Gastrocnemius medialis (tissue), 4 donors: Measurements from ENCODE around the gene LNX1. TPM values are rescaled to one million over a fixed set of nuclear protein-coding genes. Genes with fewer than 3 reads are reported as not detected.
A peak's percentile ranks its signal among the peaks of the same experiment; 100 is the strongest.

ENCODE experiments used
- ATAC-seq, 2 donors: fragments of 150-250 bp; one replicate each; pipeline ENCODE4 v1.9.1; 2016
- DNase-seq, 2 donors: peaks; one replicate each; pipeline ENCODE4 v3.0.0-alpha.2; 2019
- H3K27ac ChIP-seq, 4 donors: fragments of 200-600 bp; sonication (generic); 1 replicate in 1 of 4; 2 replicates in 3 of 4; pipeline ENCODE4 v1.5.1; 2016 to 2018; ENCODE audit warnings: mild to moderate bottlenecking in 2 of 4, moderate library complexity in 1 of 4
- H3K27me3 ChIP-seq, 3 donors: fragments of 200-600 bp; sonication (generic) in 2 of 3; 1 replicate in 1 of 3; 2 replicates in 2 of 3; pipeline versions ENCODE4 v1.5.1 to v1.6.0; 2016 to 2019; ENCODE audit warnings: mild to moderate bottlenecking in 1 of 3, moderate library complexity in 1 of 3
- H3K36me3 ChIP-seq, 2 donors: fragments of 200-600 bp; sonication (generic) in 1 of 2; one replicate each; pipeline ENCODE4 v1.5.1; 2017 to 2018
- H3K4me1 ChIP-seq, 2 donors: fragments of 200-600 bp; sonication (generic) in 1 of 2; one replicate each; pipeline ENCODE4 v1.5.1; 2016 to 2017; ENCODE audit warnings: mild to moderate bottlenecking in 2 of 2
- H3K4me3 ChIP-seq, 4 donors: fragments of 200-600 bp; sonication (generic) in 3 of 4; 1 replicate in 1 of 4; 2 replicates in 3 of 4; pipeline ENCODE4 v1.5.1; 2016 to 2019; ENCODE audit warnings: mild to moderate bottlenecking in 2 of 4
- H3K9me3 ChIP-seq, 3 donors: fragments of 200-600 bp; sonication (generic) in 2 of 3; 1 replicate in 1 of 3; 2 replicates in 2 of 3; pipeline ENCODE4 v1.5.1; 2016 to 2019
- POLR2A ChIP-seq, 2 donors: fragments of 450-650 bp; IDR thresholded peaks; one replicate each; pipeline ENCODE4 v1.6.1; 2017; ENCODE audit warnings: antibody characterized with exemption in 2 of 2, mild to moderate bottlenecking in 2 of 2, moderate library complexity in 2 of 2
- in situ Hi-C, 4 donors: fragments of 200-750 bp; cut with MboI; loops; one replicate each; pipeline versions ENCODE4 v1.15.0 to v1.8.0; 2017; ENCODE audit warnings: low sequenced_read_pairs in 4 of 4
- intact Hi-C: fragments of 100-400 bp; cut with DNase I; formaldehyde crosslinking; loops from one replicate; pipeline ENCODE4 v1.15.1; 2023; ENCODE audit warnings: low total_unique reads
- total RNA-seq, 4 donors: library from RNA; depleted of rRNA; stranded (reverse); fragments of >200 nt; gene quantifications; one replicate each; pipeline versions ENCODE4 v1.1.0 to v1.2.3, GENCODE V29; 2016
- TF ChIP-seq, protein P1 (sequence below), 5 experiments: fragments of 450-650 bp in 3 of 5; fragments of 200-600 bp in 2 of 5; sonication (generic) in 2 of 5; IDR thresholded peaks in 4 of 5; conservative IDR thresholded peaks in 1 of 5; 1 replicate in 4 of 5; 2 replicates in 1 of 5; pipeline ENCODE4 v1.5.1; 2016 to 2019; ENCODE audit warnings: antibody characterized with exemption in 5 of 5, mild to moderate bottlenecking in 3 of 5, moderate library complexity in 3 of 5

LNX1 gene
- total RNA-seq, 4 donors from 2014 or later, result 7.0 to 12.3 (median 11.0) TPM

DNA sequence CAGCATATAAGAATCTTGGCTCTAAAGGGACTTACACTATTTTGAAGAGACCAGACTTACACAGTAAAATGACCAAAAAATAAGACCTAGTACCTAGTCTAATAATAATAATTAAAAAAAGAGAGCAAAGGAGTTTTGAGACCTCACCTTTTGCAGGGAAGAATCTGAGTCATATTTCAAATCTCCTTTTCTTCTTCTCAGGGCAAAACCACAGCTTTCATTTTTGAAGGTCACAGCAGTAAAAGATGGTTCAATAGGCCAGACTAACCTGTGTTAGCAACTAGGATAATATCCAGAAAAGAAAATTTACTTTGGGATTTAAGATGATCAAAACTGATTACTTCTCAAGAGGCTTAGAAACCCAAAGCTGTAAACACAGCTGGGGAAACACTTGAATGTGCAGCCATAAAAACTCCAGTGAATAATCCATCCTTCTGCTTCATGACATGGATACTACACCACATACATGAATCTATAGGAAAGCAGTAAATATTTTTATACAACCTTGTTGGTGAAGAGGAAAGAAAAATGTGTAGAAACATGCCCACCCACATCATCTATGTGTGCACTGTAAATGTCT lies 25.9 kb upstream of the LNX1 start:
- peak overlapping the region in 2 of 4 donors; percentile 14 to 52 for H3K27ac ChIP-seq
- in situ Hi-C loops, result loop anchor here in 1 of 4 donors (25.0 kb wide), 1 partner anchor 105 kb away; no protein-coding TSS in a partner anchor
- TF ChIP-seq, protein P1, sequence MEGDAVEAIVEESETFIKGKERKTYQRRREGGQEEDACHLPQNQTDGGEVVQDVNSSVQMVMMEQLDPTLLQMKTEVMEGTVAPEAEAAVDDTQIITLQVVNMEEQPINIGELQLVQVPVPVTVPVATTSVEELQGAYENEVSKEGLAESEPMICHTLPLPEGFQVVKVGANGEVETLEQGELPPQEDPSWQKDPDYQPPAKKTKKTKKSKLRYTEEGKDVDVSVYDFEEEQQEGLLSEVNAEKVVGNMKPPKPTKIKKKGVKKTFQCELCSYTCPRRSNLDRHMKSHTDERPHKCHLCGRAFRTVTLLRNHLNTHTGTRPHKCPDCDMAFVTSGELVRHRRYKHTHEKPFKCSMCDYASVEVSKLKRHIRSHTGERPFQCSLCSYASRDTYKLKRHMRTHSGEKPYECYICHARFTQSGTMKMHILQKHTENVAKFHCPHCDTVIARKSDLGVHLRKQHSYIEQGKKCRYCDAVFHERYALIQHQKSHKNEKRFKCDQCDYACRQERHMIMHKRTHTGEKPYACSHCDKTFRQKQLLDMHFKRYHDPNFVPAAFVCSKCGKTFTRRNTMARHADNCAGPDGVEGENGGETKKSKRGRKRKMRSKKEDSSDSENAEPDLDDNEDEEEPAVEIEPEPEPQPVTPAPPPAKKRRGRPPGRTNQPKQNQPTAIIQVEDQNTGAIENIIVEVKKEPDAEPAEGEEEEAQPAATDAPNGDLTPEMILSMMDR (IDR thresholded peaks at IDR 0.05 in 4 of 5, conservative IDR thresholded peaks at IDR 0.05 in 1 of 5), result no peak
- TF ChIP-seq POLR2A (IDR thresholded peaks at IDR 0.05), result no peak
- intact Hi-C loops, result no loop called here
- H3K27me3 ChIP-seq, result no peaks in the 10 kb centered on the region
- DNase-seq, result no peak
- no peaks in the 10 kb centered on the region for H3K36me3 ChIP-seq
- peaks cover 0 to 4% of the 10 kb centered on the region in 2 donors for H3K4me1 ChIP-seq
- H3K9me3 ChIP-seq, result no peaks in the 10 kb centered on the region
- no peak for ATAC-seq
- H3K4me3 ChIP-seq, result no peak overlapping the region

DNA sequence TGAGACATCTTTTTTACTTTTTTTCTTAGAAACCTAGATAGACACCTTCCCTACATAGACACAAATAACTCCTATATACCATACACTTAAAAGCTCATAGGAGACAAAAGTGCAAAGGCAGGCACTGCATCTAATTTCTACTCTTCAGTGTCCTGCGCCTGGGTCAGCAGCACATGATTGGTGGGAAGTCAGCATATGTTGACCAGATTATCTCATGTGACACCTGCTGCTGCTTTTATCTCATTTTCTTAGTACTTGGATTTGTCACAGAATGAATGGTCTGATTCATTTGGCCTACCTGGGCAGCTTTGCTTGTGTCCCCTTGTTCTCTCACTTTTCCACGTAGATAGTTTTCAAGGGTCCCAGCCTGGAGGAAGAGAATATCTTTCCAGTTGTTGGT lies 24.9 kb upstream of the LNX1 start:
- DNase-seq (no peak), ATAC-seq (no peak)
- peaks cover 0 to 4% of the 10 kb centered on the region in 2 donors for H3K4me1 ChIP-seq
- no peak overlapping the region for H3K4me3 ChIP-seq
- H3K36me3 ChIP-seq, result no peaks in the 10 kb centered on the region
- H3K27me3 ChIP-seq, result no peaks in the 10 kb centered on the region
- H3K9me3 ChIP-seq, result no peaks in the 10 kb centered on the region
- TF ChIP-seq, protein P1 (IDR thresholded peaks at IDR 0.05 in 4 of 5, conservative IDR thresholded peaks at IDR 0.05 in 1 of 5), result no peak
- TF ChIP-seq POLR2A (IDR thresholded peaks at IDR 0.05), result no peak
- intact Hi-C loops, result no loop called here
- no peak overlapping the region for H3K27ac ChIP-seq
- in situ Hi-C loops, result loop anchor here in 1 of 4 donors (25.0 kb wide), 1 partner anchor 104 kb away; no protein-coding TSS in a partner anchor

DNA sequence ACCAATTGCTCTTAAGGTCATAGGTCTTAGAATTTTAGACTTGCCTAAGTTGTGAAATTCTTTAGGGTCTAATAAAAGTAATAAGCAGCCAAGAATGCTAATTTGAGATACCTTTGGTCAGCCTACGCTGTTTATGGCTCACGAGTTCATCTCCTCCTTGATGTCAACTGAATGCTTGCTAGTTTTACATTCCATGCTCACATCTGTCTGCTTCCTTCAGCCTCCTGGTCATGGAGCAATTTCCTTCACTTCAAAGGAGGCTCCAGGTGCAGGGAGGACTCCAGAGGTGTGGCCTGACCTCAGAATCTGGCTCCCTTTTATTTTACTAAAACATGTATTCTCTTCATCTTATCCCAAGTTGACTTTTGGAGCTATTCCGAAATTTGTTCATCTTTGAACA lies 23.3 kb upstream of the LNX1 start:
- Histone ChIP-seq H3K4me3 (no peak overlapping the region), H3K36me3 (no peaks in the 10 kb centered on the region), H3K27me3 (no peaks in the 10 kb centered on the region), H3K4me1 (peaks cover 0 to 4% of the 10 kb centered on the region in 2 donors), H3K9me3 (no peaks in the 10 kb centered on the region), H3K27ac (no peak overlapping the region)
- intact Hi-C loops (no loop called here), in situ Hi-C loops (loop anchor here in 1 of 4 donors (25.0 kb wide), 1 partner anchor 102 kb away; no protein-coding TSS in a partner anchor)
- DNase-seq (no peak), ATAC-seq (no peak)
- TF ChIP-seq, protein P1 (IDR thresholded peaks at IDR 0.05 in 4 of 5, conservative IDR thresholded peaks at IDR 0.05 in 1 of 5), result no peak
- no peak for TF ChIP-seq POLR2A (IDR thresholded peaks at IDR 0.05)

DNA sequence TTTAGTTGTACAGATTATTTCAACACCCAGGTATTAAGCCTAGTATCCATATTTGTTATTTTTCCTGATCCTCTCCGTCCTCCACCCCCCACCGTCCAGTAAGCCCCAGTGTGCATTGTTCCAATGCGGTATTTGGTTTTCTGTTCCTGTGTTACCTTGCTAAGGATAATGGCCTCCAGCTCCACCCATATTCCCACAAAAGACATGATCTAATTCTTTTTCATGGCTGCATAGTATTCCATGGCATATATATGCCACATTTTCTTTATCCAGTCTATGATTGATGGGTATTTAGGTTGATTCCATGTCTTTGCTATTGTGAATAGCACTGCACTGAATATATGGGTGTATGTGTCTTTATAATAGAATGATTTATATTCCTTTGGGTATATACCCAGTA lies 22.1 kb upstream of the LNX1 start:
- H3K27me3 ChIP-seq, result no peaks in the 10 kb centered on the region
- in situ Hi-C loops, result loop anchor here in 1 of 4 donors (25.0 kb wide), 1 partner anchor 101 kb away; no protein-coding TSS in a partner anchor
- ATAC-seq, result no peak

More for the DNA sequence above, 22.1 kb upstream of the LNX1 start:
- no peak overlapping the region for H3K27ac ChIP-seq
- no peak for TF ChIP-seq POLR2A (IDR thresholded peaks at IDR 0.05)
- TF ChIP-seq, protein P1 (IDR thresholded peaks at IDR 0.05 in 4 of 5, conservative IDR thresholded peaks at IDR 0.05 in 1 of 5), result no peak
- DNase-seq, result no peak
- H3K4me3 ChIP-seq, result no peak overlapping the region
- H3K4me1 ChIP-seq, result peaks cover 0 to 4% of the 10 kb centered on the region in 2 donors
- H3K9me3 ChIP-seq, result no peaks in the 10 kb centered on the region
- intact Hi-C loops, result no loop called here
- H3K36me3 ChIP-seq, result no peaks in the 10 kb centered on the region
